SK-N-SH (cell line): ENCODE data around the gene DUSP1. TPM values are rescaled to one million over a fixed set of nuclear protein-coding genes. Genes with fewer than 3 reads are reported as not detected.

Source experiments
- CTCF ChIA-PET: fragments of 300-600, 350-600 bp; formaldehyde crosslinking; extraction: SDS; loops from one replicate; lab custom pipeline; 2021; lab: Yijun Ruan, JAX
- POLR2A ChIA-PET: fragments of 350-600 bp; sonication (Branson Sonifier 250); formaldehyde crosslinking; extraction: SDS; loops from one replicate; lab custom pipeline; 2020; ENCODE audit warnings: antibody characterized with exemption, inconsistent platforms; lab: Yijun Ruan, JAX
- DNase-seq: peaks from one replicate; pipeline ENCODE4 v3.0.0; 2012
- H2AFZ ChIP-seq: fragments of 200-600 bp; sonication (generic); 2 replicates; pipeline ENCODE4 v1.8.1; 2016; ENCODE audit warnings: antibody characterized with exemption, mild to moderate bottlenecking, low read depth
- H3F3A ChIP-seq: fragments of 200-600 bp; sonication (generic); replicated peaks from 2 replicates; pipeline ENCODE3; 2016; ENCODE audit warnings: antibody characterized with exemption, mild to moderate bottlenecking; ENCODE audit not compliant: insufficient read depth
- H3K27ac ChIP-seq, 2 experiments: fragments of 200-500 bp in 1 of 2; fragments of 200-600 bp in 1 of 2; sonication (Bioruptor generic) in 1 of 2; sonication (generic), shearing (Covaris generic) in 1 of 2; 2 replicates each; pipeline versions ENCODE4 v1.5.1 to v1.6.1; 2014 to 2016; ENCODE audit warnings: low read depth in 2 of 2, inconsistent platforms in 1 of 2, low read length in 1 of 2, mild to moderate bottlenecking in 1 of 2, mixed read lengths in 1 of 2
- H3K27me3 ChIP-seq: fragments of 200-600 bp; sonication (generic), shearing (Covaris generic); 2 replicates; pipeline ENCODE4 v1.6.1; 2016; ENCODE audit warnings: mixed run types; ENCODE audit not compliant: insufficient read depth
- H3K36me3 ChIP-seq, 2 experiments: fragments of 200-500 bp in 1 of 2; fragments of 200-600 bp in 1 of 2; sonication (Bioruptor generic) in 1 of 2; sonication (generic) in 1 of 2; replicated peaks in 1 of 2; 2 replicates each; pipeline versions ENCODE3 to v1.5.1; 2014 to 2016; ENCODE audit warnings: low read length in 1 of 2, mild to moderate bottlenecking in 1 of 2; ENCODE audit not compliant: insufficient read depth in 2 of 2, control insufficient read depth in 1 of 2
- H3K4me1 ChIP-seq, 2 experiments: fragments of 200-500 bp in 1 of 2; fragments of 200-600 bp in 1 of 2; sonication (Bioruptor generic) in 1 of 2; sonication (generic), shearing (Covaris generic) in 1 of 2; 2 replicates each; pipeline versions ENCODE4 v1.5.1 to v1.6.1; 2014 to 2016; ENCODE audit warnings: low read depth in 1 of 2, low read length in 1 of 2, mixed run types in 1 of 2; ENCODE audit not compliant: insufficient read depth in 2 of 2, control insufficient read depth in 1 of 2
- H3K4me2 ChIP-seq: fragments of 200-600 bp; sonication (generic), shearing (Covaris generic); 2 replicates; pipeline ENCODE4 v1.6.1; 2017; ENCODE audit warnings: mixed run types
- H3K4me3 ChIP-seq, 2 experiments: fragments of 200-500 bp in 1 of 2; fragments of 200-600 bp in 1 of 2; sonication (Bioruptor generic) in 1 of 2; sonication (generic), shearing (Covaris generic) in 1 of 2; 2 replicates each; pipeline versions ENCODE4 v1.5.1 to v1.8.1; 2014 to 2016; ENCODE audit warnings: low read depth in 2 of 2, inconsistent platforms in 1 of 2, low read length in 1 of 2, mild to moderate bottlenecking in 1 of 2, mixed read lengths in 1 of 2, moderate library complexity in 1 of 2
- H3K79me2 ChIP-seq: fragments of 200-600 bp; sonication (generic); 2 replicates; pipeline ENCODE4 v1.8.1; 2017; ENCODE audit warnings: mild to moderate bottlenecking; ENCODE audit not compliant: insufficient read depth
- H3K9ac ChIP-seq: fragments of 200-600 bp; sonication (generic); 2 replicates; pipeline ENCODE4 v1.6.1; 2017; ENCODE audit warnings: mixed run types
- H3K9me2 ChIP-seq: fragments of 200-600 bp; sonication (generic); 2 replicates; pipeline ENCODE4 v1.6.1; 2017; ENCODE audit warnings: mixed run types
- H3K9me3 ChIP-seq: fragments of 200-600 bp; sonication (generic); 2 replicates; pipeline ENCODE4 v1.6.1; 2017; ENCODE audit warnings: mixed run types, mild to moderate bottlenecking, moderate library complexity
- H4K20me1 ChIP-seq: fragments of 200-600 bp; sonication (generic); 2 replicates; pipeline ENCODE4 v1.6.1; 2017; ENCODE audit warnings: mild to moderate bottlenecking, mixed run types; ENCODE audit not compliant: insufficient read depth
- CHD2 ChIP-seq: fragments of 150-350 bp; IDR thresholded peaks from 2 replicates; pipeline ENCODE4 v1.6.1; 2018; ENCODE audit warnings: low read length; ENCODE audit not compliant: partially characterized antibody
- EP300 ChIP-seq, 2 experiments: IDR thresholded peaks; 2 replicates each; pipeline versions ENCODE4 v1.4.0 to v1.6.1; 2012; ENCODE audit warnings: borderline replicate concordance in 1 of 2, low read depth in 1 of 2, low read length in 1 of 2
- EZH2phosphoT487 ChIP-seq: fragments of 200-600 bp; sonication (generic); IDR thresholded peaks from 2 replicates; pipeline ENCODE4 v1.6.1; 2017; ENCODE audit warnings: low read depth, mixed run types, mild to moderate bottlenecking, antibody characterized with exemption, moderate library complexity, borderline replicate concordance
- FOXJ3 ChIP-seq: sonication (generic); formaldehyde crosslinking; IDR thresholded peaks from 2 replicates; pipeline ENCODE4 v1.5.1; 2020; ENCODE audit warnings: mild to moderate bottlenecking, missing genetic modification reagents
- FOXM1 ChIP-seq: IDR thresholded peaks from 2 replicates; pipeline ENCODE4 v1.4.0; 2012; ENCODE audit warnings: low read depth, mild to moderate bottlenecking
- GABPA ChIP-seq: IDR thresholded peaks from 2 replicates; pipeline ENCODE4 v1.4.0; 2012; ENCODE audit warnings: low read depth, mild to moderate bottlenecking
- GATA2 ChIP-seq: sonication (generic); formaldehyde crosslinking; IDR thresholded peaks from 2 replicates; pipeline ENCODE4 v1.5.0; 2020; ENCODE audit warnings: mild to moderate bottlenecking, missing genetic modification reagents
- JUND ChIP-seq: IDR thresholded peaks from 2 replicates; pipeline ENCODE4 v1.4.0; 2012
- MEF2A ChIP-seq: IDR thresholded peaks from 2 replicates; pipeline ENCODE4 v1.4.0; 2012; ENCODE audit warnings: low read depth, borderline replicate concordance
- NFIC ChIP-seq: IDR thresholded peaks from 2 replicates; pipeline ENCODE4 v1.4.0; 2012; ENCODE audit warnings: borderline replicate concordance
- POLR2AphosphoS5 ChIP-seq: IDR thresholded peaks from 2 replicates; pipeline ENCODE4 v1.6.1; 2012; ENCODE audit warnings: low read depth, low read length
- RCOR1 ChIP-seq: fragments of 150-350 bp; IDR thresholded peaks from 2 replicates; pipeline ENCODE4 v1.6.1; 2017; ENCODE audit warnings: antibody characterized with exemption, low read length
- SIN3A ChIP-seq: IDR thresholded peaks from 2 replicates; pipeline ENCODE4 v1.6.1; 2012; ENCODE audit warnings: low read depth, mild to moderate bottlenecking, low read length, moderate library complexity, borderline replicate concordance
- TAF1 ChIP-seq: IDR thresholded peaks from 2 replicates; pipeline ENCODE4 v1.6.1; 2012; ENCODE audit warnings: low read depth, mild to moderate bottlenecking, low read length, moderate library complexity, borderline replicate concordance
- WGBS: methylation state at CpG from one replicate; pipeline ENCODE4 v1.1.6; 2017; ENCODE audit warnings: low lambda C conversion rate; 5-methylcytosine and 5-hydroxymethylcytosine counted together
- polyA plus RNA-seq, 3 experiments: library from polyadenylated mRNA; depleted of rRNA; stranded (reverse); fragments of >200 nt; gene quantifications; 2 replicates each; pipeline ENCODE4 v1.2.3, GENCODE V29; 2012
- TF ChIP-seq, protein P1 (sequence below): IDR thresholded peaks from 2 replicates; pipeline ENCODE4; 2012
- TF ChIP-seq, protein P2 (sequence below): fragments of 150-350 bp; IDR thresholded peaks from 2 replicates; pipeline ENCODE4 v1.6.1; 2016; ENCODE audit warnings: mild to moderate bottlenecking, low read depth, low read length

The DUSP1 gene
- polyA plus RNA-seq, 1 of the 3 experiments (the other 2 are of a cell fraction) = 455 TPM

DNA sequence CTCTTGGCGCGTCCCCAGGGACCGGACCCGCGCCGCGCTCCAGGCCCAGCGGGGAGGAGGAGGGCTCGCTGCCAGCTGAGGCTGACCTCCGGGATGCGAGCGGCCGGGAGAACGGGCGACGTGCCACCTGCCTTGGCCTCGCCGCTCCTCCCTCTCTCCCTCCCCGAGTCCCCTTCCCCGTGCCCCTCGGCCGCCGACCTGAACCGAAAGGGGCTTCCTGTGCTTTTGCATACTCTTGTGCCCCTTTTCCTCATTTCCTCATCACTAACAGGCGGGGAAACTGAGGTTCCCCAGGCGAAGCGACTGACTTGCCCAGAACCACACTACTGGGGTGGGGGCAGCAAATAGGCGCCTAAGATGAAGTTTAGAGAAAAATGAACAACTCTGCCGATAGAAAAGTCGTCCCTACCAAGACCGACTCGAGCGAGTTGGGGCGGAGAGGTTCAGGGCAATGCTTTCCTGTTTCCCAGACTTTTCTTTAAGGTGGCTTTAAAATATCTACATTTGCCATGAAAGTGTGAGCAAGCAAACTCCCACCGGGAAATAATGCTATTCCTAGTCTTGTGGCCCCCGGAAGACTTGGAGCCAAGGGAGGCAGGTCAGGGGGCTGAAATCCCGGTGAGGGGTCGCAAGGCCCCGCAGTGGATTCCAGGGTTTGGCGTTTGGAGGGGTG, 580 bp upstream of the DUSP1 start:
- Histone ChIP-seq H3K36me3 (peaks cover 21 to 29% of the 10 kb centered on the region in 2 experiments), H3K4me3 (peak overlapping the region; percentile 59 to 89), H3K4me1 (peaks cover 23 to 29% of the 10 kb centered on the region in 2 experiments), H3K27me3 (no peaks in the 10 kb centered on the region), H3K9me3 (no peaks in the 10 kb centered on the region), H3F3A (peaks cover 63% of the 10 kb centered on the region), H3K27ac (peak overlapping the region; percentile 97 to 100), H3K4me2 (peak overlapping the region; percentile 93), H3K79me2 (peaks cover 42% of the 10 kb centered on the region), H3K9me2 (no peaks in the 10 kb centered on the region), H4K20me1 (peaks cover 43% of the 10 kb centered on the region), H3K9ac (peak overlapping the region; percentile 99), H2AFZ (peak overlapping the region; percentile 58; the same call in 1 of the 2 replicates)
- CTCF ChIA-PET = interaction anchor here (0.6 to 5.9 kb wide), 53 partner anchors 10 to 195 kb away, joined by 3 to 113 read pairs (median 4); partner anchors contain the start of genes NEURL1B and RPL26L1
- WGBS = 3% methylated on average over 22 of the region's 40 CpGs
- no peak for DNase-seq
- TF ChIP-seq NFIC (peak; percentile 92), TAF1 (0 out of 2 replicates have a peak, but pooled peaks have one; percentile 11), EP300 (IDR thresholded peaks at IDR 0.05; ENCODE audit: borderline replicate concordance in 1 of 2, low read depth in 1 of 2, low read length in 1 of 2) (peak in 1 of 2 experiments; percentile 1; a peak in 2 of 4 replicates), FOXJ3 (CRISPR knock-in tag) (no peak), FOXM1 (no peak)
- POLR2A ChIA-PET = interaction anchor here (0.6 to 2.0 kb wide), 16 partner anchors 10 to 1423 kb away, joined by 3 to 12 read pairs (median 4); partner anchors contain the start of gene STC2

DNA sequence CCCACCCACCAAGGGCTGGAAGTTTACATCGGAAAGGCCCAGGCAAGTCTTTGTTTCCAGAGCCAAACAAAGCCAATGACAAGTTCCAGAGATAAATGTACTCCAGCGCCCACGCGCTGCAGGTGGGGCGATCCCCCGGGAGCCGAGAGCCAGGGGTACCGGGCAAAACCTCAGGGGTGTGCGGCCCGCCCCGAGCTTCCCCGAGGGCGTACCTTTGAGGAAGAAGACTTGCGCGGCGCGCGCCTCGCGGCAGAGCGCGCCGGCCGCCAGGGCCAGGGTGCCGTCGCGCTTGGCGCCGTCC, 671 bp downstream of the DUSP1 start:
- Histone ChIP-seq H3K27ac (peak overlapping the region; percentile 96 to 100), H3F3A (peaks cover 68% of the 10 kb centered on the region), H3K9me3 (no peaks in the 10 kb centered on the region), H3K27me3 (no peaks in the 10 kb centered on the region), H2AFZ (no peak overlapping the region), H3K4me2 (peak overlapping the region; percentile 95), H4K20me1 (peaks cover 51% of the 10 kb centered on the region), H3K9me2 (no peaks in the 10 kb centered on the region), H3K36me3 (peaks cover 21 to 29% of the 10 kb centered on the region in 2 experiments), H3K79me2 (peaks cover 43% of the 10 kb centered on the region), H3K4me3 (peak overlapping the region; percentile 89 to 93), H3K9ac (peak overlapping the region; percentile 96), H3K4me1 (peaks cover 23 to 41% of the 10 kb centered on the region in 2 experiments)
- POLR2A ChIA-PET = interaction anchor here (0.7 to 2.0 kb wide), 7 partner anchors 9 to 188 kb away, joined by 3 to 12 read pairs (median 4); partner anchors contain the start of gene RPL26L1
- 0% methylated on average over 11 of the region's 29 CpGs for WGBS
- CTCF ChIA-PET = interaction anchor here (0.8 to 5.9 kb wide), 23 partner anchors 10 to 291 kb away, joined by 3 to 113 read pairs (median 5); no protein-coding TSS in a partner anchor
- no peak for DNase-seq
- TF ChIP-seq FOXJ3 (CRISPR knock-in tag) = 0 out of 2 replicates have a peak, but pooled peaks have one; percentile 8
- no peak for TF ChIP-seq GATA2 (CRISPR knock-in tag)

DNA sequence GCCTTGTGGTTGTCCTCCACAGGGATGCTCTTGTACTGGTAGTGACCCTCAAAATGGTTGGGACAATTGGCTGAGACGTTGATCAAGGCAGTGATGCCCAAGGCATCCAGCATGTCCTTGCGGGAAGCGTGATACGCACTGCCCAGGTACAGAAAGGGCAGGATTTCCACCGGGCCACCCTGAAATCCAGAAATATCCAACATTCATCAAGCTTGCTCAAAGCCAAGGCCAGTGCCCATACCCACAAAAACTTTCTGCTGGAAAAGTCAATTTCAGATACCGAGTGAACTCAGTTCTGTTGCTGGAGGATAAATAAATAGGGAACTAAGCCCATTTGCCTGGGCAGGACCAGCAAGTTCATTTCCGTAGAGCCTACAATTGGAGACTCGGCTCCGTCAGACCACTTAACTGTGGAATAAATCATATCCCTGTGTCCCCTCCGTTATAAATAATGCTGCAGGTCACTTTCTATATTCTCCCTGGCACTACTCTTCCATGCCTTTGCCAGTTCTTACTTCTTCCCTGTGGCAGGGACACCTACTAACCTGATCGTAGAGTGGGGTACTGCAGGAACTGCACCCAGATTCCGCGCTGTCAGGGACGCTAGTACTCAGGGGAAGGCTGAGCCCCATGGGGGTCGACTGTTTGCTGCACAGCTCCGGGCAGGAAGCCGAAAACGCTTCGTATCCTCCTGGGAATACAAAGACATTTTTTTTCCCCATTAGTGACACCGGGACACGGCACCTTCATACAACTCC, 1.2 kb downstream of the DUSP1 start:
- H3F3A ChIP-seq = peaks cover 72% of the 10 kb centered on the region
- ChIA-PET CTCF (interaction anchor here (0.8 to 5.9 kb wide), 23 partner anchors 9 to 290 kb away, joined by 3 to 113 read pairs (median 5); no protein-coding TSS in a partner anchor), POLR2A (interaction anchor here (0.7 to 2.0 kb wide), 7 partner anchors 8 to 189 kb away, joined by 3 to 12 read pairs (median 4); partner anchors contain the start of gene RPL26L1)
- H3K79me2 ChIP-seq = peaks cover 43% of the 10 kb centered on the region
- H3K4me1 ChIP-seq = peaks cover 23 to 43% of the 10 kb centered on the region in 2 experiments
- H3K9me2 ChIP-seq = no peaks in the 10 kb centered on the region
- H3K27ac ChIP-seq = peak overlapping the region; percentile 96 to 100; a peak in 3 of 4 replicates
- H2AFZ ChIP-seq = no peak overlapping the region
- H3K27me3 ChIP-seq = no peaks in the 10 kb centered on the region
- no peaks in the 10 kb centered on the region for H3K9me3 ChIP-seq
- H3K4me2 ChIP-seq = peak overlapping the region; percentile 95
- DNase-seq = peak; percentile 49
- TF ChIP-seq CHD2 = no peak
- no peak for TF ChIP-seq EP300 (IDR thresholded peaks at IDR 0.05; ENCODE audit: borderline replicate concordance in 1 of 2, low read depth in 1 of 2, low read length in 1 of 2)
- 0 out of 2 replicates have a peak, but pooled peaks have one; percentile 1 for TF ChIP-seq GABPA
- TF ChIP-seq JUND = no peak
- TF ChIP-seq MEF2A = no peak
- TF ChIP-seq RCOR1 = no peak
- TF ChIP-seq EZH2phosphoT487 = no peak
- TF ChIP-seq FOXJ3 (CRISPR knock-in tag) = no peak
- TF ChIP-seq, protein P1, sequence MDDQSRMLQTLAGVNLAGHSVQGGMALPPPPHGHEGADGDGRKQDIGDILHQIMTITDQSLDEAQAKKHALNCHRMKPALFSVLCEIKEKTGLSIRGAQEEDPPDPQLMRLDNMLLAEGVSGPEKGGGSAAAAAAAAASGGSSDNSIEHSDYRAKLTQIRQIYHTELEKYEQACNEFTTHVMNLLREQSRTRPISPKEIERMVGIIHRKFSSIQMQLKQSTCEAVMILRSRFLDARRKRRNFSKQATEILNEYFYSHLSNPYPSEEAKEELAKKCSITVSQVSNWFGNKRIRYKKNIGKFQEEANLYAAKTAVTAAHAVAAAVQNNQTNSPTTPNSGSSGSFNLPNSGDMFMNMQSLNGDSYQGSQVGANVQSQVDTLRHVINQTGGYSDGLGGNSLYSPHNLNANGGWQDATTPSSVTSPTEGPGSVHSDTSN = no peak
- 0 out of 2 replicates have a peak, but pooled peaks have one; percentile 20 for TF ChIP-seq POLR2AphosphoS5
- TF ChIP-seq GATA2 (CRISPR knock-in tag) = no peak
- TF ChIP-seq, protein P2, sequence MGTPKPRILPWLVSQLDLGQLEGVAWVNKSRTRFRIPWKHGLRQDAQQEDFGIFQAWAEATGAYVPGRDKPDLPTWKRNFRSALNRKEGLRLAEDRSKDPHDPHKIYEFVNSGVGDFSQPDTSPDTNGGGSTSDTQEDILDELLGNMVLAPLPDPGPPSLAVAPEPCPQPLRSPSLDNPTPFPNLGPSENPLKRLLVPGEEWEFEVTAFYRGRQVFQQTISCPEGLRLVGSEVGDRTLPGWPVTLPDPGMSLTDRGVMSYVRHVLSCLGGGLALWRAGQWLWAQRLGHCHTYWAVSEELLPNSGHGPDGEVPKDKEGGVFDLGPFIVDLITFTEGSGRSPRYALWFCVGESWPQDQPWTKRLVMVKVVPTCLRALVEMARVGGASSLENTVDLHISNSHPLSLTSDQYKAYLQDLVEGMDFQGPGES = no peak
- TF ChIP-seq SIN3A = no peak
- H3K36me3 ChIP-seq = peaks cover 21 to 29% of the 10 kb centered on the region in 2 experiments
- peak overlapping the region; percentile 89 to 93 for H3K4me3 ChIP-seq
- peak overlapping the region; percentile 96 for H3K9ac ChIP-seq
- H4K20me1 ChIP-seq = peaks cover 51% of the 10 kb centered on the region
- whole genome bisulfite sequencing = 0% methylated on average over 15 of the region's 21 CpGs
